ENCODE measurements around the gene RRBP1. TPM values are rescaled to one million over a fixed set of nuclear protein-coding genes. Genes with fewer than 3 reads are reported as not detected.

The RRBP1 gene
- total RNA-seq, 2 donors from 2014 or later = 68.6 to 127 TPM

- peak; percentile 20 for DNase-seq
- intact Hi-C loops (cut with DNase I) = no loop called here
- no peak for ATAC-seq
Observed at GRCh38 chr20:17620371-17621228, 61.4 kb downstream of the RRBP1 start.

- DNase-seq = no peak
- intact Hi-C loops (cut with DNase I) = loop anchor here in 1 of 2 donors (5.0 kb wide), 1 partner anchor 82 kb away; no protein-coding TSS in a partner anchor
- ATAC-seq = no peak
Observed at GRCh38 chr20:17619351-17620093, 62.5 kb downstream of the RRBP1 start.

- intact Hi-C loops (cut with DNase I) = loop anchor here in 1 of 2 donors (5.0 kb wide), 1 partner anchor 81 kb away; no protein-coding TSS in a partner anchor
- ATAC-seq = no peak
- DNase-seq = no peak
Observed at GRCh38 chr20:17618673-17619013, 63.4 kb downstream of the RRBP1 start.

GRCh38 chr20:17617868-17618672 is 64.0 kb downstream of the RRBP1 start:
- DNase-seq (peak; percentile 21), ATAC-seq (no peak)
- intact Hi-C loops (cut with DNase I) = loop anchor here in 1 of 2 donors (5.0 kb wide), 1 partner anchor 81 kb away; no protein-coding TSS in a partner anchor

- peak; percentile 58 for DNase-seq
- intact Hi-C loops (cut with DNase I) = loop anchor here in 1 of 2 donors (5.0 kb wide), 1 partner anchor 80 kb away; no protein-coding TSS in a partner anchor
- ATAC-seq = peak; percentile 15 to 46
Observed at GRCh38 chr20:17617212-17617867, 64.7 kb downstream of the RRBP1 start.

- intact Hi-C loops (cut with DNase I) = loop anchor here in 1 of 2 donors (5.0 kb wide), 1 partner anchor 79 kb away; no protein-coding TSS in a partner anchor
- no peak for ATAC-seq
- DNase-seq = no peak
Observed at GRCh38 chr20:17616480-17617211, 65.4 kb downstream of the RRBP1 start.

GRCh38 chr20:17615645-17616479 is 66.2 kb downstream of the RRBP1 start:
- intact Hi-C loops (cut with DNase I) = loop anchor here in 1 of 2 donors (5.0 kb wide), 1 partner anchor 79 kb away; no protein-coding TSS in a partner anchor
- DNase-seq (no peak), ATAC-seq (no peak)

- intact Hi-C loops (cut with DNase I) = loop anchor here (5.0 kb wide), 1 partner anchor 78 kb away; no protein-coding TSS in a partner anchor
- peak; percentile 34 for DNase-seq
- ATAC-seq = peak in 1 of 2 donors; percentile 9
Observed at GRCh38 chr20:17614812-17615644, 67.0 kb downstream of the RRBP1 start.

- DNase-seq (peak; percentile 85), ATAC-seq (peak; percentile 51 to 52)
- intact Hi-C loops (cut with DNase I) = loop anchor here in 1 of 2 donors (5.0 kb wide), 1 partner anchor 77 kb away; no protein-coding TSS in a partner anchor
Observed at GRCh38 chr20:17614176-17614811, 67.7 kb downstream of the RRBP1 start.

- DNase-seq = peak; percentile 49
- intact Hi-C loops (cut with DNase I) = loop anchor here in 1 of 2 donors (5.0 kb wide), 1 partner anchor 76 kb away; no protein-coding TSS in a partner anchor
- ATAC-seq = no peak
Observed at GRCh38 chr20:17613328-17614175, 68.5 kb downstream of the RRBP1 start.

GRCh38 chr20:17612992-17613327 is 69.1 kb downstream of the RRBP1 start:
- DNase-seq (no peak), ATAC-seq (no peak)
- intact Hi-C loops (cut with DNase I) = loop anchor here in 1 of 2 donors (5.0 kb wide), 1 partner anchor 76 kb away; no protein-coding TSS in a partner anchor

- intact Hi-C loops (cut with DNase I) = loop anchor here in 1 of 2 donors (5.0 kb wide), 1 partner anchor 75 kb away; no protein-coding TSS in a partner anchor
- DNase-seq (peak; percentile 43), ATAC-seq (peak; percentile 4 to 12)
Observed at GRCh38 chr20:17612287-17612991, 69.6 kb downstream of the RRBP1 start.

- peak; percentile 27 for DNase-seq
- intact Hi-C loops (cut with DNase I) = loop anchor here in 1 of 2 donors (5.0 kb wide), 1 partner anchor 74 kb away; no protein-coding TSS in a partner anchor
Observed at GRCh38 chr20:17611540-17612286, 70.3 kb downstream of the RRBP1 start.

More at GRCh38 chr20:17611540-17612286, 70.3 kb downstream of the RRBP1 start:
- peak; percentile 3 for ATAC-seq

Measured in left cardiac atrium (tissue), 4 donors.